ENCODE measurements around the gene POLD3.

DNA sequence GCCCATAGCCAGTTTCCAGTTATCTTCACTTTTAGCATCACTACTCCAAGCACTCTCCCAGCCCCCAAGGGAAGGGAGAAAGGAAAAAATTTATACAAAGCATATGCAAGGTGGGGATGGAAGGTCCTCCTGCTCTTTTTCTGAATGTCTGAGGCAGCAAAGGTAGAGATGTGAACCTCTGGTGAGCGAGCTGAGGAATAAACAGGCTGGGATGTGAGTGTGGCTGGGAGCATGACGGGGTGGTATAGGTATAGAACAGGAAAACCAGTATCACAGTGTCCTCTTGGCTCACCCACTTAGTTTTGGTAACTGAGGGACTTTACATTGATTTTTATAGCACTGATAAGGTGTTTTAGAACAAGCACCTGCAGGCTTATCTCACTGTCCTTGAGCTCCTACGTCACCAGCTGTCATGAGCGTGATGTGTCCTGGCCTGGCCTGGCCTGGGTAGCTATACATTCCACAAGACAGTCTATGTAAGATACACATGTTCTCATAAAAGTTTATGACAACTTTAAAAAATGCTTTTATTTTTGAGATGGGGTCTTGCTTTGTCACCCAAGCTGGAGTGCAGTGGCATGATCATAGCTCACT is 10.3 kb upstream of the POLD3 start:
- TF ChIP-seq CTCF (conservative IDR thresholded peaks at IDR 0.05; ENCODE audit: low read depth, low read length) (no peak), EZH2 (IDR thresholded peaks at IDR 0.05; ENCODE audit: low read length, unreplicated experiment) (no peak)

Measured in PC-3 (cell line).